HG03575 (cell line): ENCODE results near the gene SIN3B.
"Not testable (repeated sequence)": the region's sequence is repeated elsewhere in the genome, so short reads cannot be mapped to it uniquely, and the experiment has no call there.

Experiments
- ATAC-seq: cut with Tn5 transposase; IDR thresholded peaks from one replicate; pipeline ENCODE4 v1.9.1; 2021; ENCODE audit not compliant: unreplicated experiment, insufficient number of reproducible peaks, low FRiP score; ENCODE audit errors: extremely low read depth

Gene SIN3B, protein sequence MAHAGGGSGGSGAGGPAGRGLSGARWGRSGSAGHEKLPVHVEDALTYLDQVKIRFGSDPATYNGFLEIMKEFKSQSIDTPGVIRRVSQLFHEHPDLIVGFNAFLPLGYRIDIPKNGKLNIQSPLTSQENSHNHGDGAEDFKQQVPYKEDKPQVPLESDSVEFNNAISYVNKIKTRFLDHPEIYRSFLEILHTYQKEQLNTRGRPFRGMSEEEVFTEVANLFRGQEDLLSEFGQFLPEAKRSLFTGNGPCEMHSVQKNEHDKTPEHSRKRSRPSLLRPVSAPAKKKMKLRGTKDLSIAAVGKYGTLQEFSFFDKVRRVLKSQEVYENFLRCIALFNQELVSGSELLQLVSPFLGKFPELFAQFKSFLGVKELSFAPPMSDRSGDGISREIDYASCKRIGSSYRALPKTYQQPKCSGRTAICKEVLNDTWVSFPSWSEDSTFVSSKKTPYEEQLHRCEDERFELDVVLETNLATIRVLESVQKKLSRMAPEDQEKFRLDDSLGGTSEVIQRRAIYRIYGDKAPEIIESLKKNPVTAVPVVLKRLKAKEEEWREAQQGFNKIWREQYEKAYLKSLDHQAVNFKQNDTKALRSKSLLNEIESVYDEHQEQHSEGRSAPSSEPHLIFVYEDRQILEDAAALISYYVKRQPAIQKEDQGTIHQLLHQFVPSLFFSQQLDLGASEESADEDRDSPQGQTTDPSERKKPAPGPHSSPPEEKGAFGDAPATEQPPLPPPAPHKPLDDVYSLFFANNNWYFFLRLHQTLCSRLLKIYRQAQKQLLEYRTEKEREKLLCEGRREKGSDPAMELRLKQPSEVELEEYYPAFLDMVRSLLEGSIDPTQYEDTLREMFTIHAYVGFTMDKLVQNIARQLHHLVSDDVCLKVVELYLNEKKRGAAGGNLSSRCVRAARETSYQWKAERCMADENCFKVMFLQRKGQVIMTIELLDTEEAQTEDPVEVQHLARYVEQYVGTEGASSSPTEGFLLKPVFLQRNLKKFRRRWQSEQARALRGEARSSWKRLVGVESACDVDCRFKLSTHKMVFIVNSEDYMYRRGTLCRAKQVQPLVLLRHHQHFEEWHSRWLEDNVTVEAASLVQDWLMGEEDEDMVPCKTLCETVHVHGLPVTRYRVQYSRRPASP

DNA sequence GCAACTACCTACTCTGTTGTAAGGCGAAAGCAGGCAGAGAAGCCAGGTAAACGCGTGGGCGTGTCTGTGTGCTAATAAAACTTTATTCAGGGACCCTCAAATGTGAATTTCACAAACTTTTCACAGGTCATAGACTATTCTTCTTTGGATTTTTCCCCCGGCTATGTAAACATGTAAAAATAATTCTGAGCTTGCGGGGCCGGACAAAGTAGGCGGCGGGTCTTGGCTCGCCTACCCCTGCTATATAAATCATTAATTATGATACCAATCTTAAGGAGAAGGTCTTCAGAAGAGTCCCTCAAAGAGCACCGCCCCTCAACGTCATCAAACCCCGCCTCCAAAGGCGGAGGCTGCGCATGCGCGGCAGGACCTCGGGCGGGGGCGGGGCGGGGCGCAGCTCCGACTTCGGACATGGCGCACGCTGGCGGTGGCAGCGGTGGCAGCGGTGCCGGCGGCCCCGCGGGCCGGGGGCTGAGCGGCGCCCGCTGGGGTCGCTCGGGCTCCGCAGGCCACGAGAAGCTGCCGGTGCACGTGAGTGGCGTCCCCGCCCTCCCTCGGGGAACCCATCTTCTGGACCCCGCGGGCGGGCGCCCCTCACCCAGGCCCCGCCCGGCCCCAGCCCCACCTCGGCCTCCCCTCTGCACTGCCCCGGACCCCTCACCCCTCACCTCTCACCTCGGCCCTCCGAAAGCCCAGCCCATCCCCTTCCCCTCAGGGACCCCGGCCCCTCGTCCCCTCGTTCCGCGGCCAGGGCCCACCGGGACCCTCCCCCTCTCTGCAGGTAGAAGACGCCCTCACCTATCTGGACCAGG lies at the start of gene SIN3B:
Gene SIN3B (plus strand): TSS at position 389 of the 812 bp plus-strand sequence. CDS start 23 bp downstream, at position 412.
- ATAC-seq: no peak

- ATAC-seq: no peak
Observed at GRCh38 chr19:16779539-16780163, 49.5 kb upstream of the SIN3B start.

GRCh38 chr19:16782719-16783118 lies 46.5 kb upstream of the SIN3B start:
- ATAC-seq: no peak

DNA sequence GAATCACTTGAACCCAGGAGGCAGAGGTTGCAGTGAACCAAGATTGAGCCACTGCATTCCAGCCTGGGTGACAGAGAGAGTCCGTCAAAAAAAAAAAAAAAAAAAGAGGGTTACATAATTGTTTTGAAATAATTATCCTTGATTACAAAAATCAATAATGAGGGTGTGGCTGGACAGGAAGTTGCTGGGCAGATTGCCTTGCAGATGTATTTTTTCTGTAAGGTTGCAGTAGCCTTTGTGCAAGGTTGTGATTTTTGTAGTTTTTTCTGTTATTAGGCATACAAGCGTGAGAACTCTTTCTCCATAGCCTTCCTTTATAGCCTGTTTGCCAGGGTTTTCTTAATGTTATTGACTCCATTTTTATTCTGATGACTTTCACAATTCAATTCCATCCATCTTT lies 40.7 kb upstream of the SIN3B start:
- no peak for ATAC-seq

DNA sequence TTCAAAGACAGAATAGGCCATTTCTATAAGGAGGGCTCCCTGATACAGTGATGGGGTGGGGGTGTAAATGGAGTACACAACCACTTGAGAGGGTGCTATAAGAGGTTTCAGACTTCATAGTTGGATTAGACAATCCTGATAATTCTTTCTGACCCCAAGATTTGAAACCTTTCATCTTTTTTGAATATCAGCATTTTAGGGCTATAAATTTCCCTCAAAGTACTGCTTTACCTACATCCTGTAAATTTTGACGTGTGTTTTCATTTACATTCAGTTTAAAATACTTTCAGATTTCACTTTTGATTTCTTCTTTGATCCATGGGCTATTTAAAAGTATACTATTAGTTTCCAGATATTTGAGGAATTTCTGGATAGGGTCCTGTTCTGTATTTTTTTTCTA lies 40.0 kb upstream of the SIN3B start:
- ATAC-seq: no peak

GRCh38 chr19:16790051-16790450 lies 39.1 kb upstream of the SIN3B start:
- ATAC-seq: no peak

GRCh38 chr19:16791942-16792341 lies 37.3 kb upstream of the SIN3B start:
- no peak for ATAC-seq

DNA sequence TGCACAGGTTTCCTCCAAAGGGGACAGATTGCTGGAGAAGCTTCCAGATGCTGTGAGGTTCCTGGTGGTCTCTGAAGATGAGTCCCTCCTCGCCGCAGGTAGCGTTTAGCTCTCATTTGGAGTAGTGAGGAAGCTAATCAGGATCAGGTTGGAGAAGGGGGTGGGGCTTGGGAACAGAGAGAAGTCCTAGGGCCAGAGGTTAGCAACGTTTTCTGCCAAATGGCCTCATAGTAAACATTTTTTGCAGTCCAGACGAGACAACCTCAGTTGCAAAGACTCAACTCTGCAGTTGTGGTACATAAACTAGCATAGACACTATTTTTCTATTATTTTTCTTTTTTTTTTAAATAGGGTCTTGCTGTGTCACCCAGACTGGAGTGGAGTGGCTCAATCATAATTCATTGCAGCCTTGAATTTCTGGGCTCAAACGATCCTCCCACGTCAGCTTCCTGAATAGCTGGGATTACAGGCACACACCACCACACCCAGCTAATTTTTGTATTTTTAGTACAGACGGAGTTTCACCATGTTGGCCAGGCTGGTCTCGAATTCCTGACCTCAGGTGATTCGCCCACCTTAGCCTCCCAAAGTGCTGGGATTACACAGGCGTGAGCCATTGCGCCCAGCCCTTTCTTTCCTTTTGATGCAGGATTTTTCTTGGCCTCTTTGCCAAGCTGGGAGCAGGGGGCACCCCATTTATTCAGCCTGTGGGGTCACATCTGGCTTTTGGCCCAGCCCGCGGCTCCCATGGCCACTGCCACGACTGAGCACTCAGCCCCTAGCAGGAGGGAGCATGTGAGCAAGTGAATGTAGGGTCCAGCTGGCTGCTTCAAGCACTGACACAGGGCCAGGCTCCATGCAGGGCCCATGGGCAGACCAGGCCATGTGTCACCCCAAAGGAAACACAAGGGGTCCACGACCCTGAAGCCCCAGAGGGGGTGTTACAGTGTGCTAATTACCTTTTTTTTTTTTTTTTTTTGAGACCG lies 34.4 kb upstream of the SIN3B start:
- ATAC-seq: no peak

DNA sequence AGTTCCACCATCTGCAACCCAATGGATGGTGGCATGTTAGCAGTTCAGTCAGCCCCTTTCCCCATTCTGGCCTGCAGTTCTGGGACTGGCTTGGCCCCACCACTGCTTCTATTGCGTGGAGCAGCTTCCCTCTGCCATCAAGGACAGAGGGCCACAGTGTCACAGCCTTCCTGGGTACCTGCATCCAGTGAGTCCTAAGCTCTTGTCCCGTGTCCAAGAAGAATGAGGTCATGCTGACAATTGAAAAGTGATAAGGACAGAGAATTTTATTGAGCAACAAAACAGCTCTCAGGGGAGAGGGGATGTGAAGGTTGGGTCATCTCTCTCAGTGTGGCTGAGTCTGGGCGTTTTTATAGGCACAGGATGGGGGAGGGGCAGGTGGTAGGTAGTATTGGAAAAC lies 33.5 kb upstream of the SIN3B start:
- ATAC-seq: no peak

- ATAC-seq: no peak
Observed at GRCh38 chr19:16797876-16798275, 31.3 kb upstream of the SIN3B start.

GRCh38 chr19:16798326-16798725 lies 30.9 kb upstream of the SIN3B start:
- not testable (repeated sequence) for ATAC-seq

DNA sequence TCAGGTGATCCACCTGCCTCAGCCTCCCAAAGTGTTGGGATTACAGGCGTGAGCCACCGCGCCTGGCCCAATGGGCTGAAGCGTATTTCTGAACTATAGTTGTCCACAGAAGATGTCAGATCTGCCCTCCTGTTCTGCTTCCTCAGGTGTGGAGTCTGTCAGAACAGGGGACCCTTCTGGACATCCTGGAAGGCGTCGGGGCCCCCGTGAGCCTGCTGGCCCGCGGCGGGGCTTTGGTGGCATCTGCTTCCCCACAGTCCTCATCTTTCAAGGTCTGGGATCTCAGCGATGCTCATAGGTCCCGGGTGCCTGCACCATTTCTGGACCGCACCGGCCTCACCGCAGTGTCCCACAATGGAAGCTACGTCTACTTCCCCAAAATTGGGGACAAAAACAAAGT lies 29.5 kb upstream of the SIN3B start:
- ATAC-seq: no peak

- no peak for ATAC-seq
Observed at GRCh38 chr19:16801600-16802013, 27.6 kb upstream of the SIN3B start.

- no peak for ATAC-seq
Observed at GRCh38 chr19:16804176-16804575, 25.0 kb upstream of the SIN3B start.

GRCh38 chr19:16807549-16808284 lies 21.5 kb upstream of the SIN3B start:
- no peak for ATAC-seq

GRCh38 chr19:16814526-16815100 lies 14.6 kb upstream of the SIN3B start:
- ATAC-seq: no peak
